KMS-11 (cell line): Measurements from ENCODE around the gene LGR4.

Experiments
- H2AFZ ChIP-seq: fragments of 200-600 bp; sonication (generic); 2 replicates; pipeline ENCODE4 v1.6.1; 2016; ENCODE audit warnings: antibody characterized with exemption, mixed run types, low read depth
- H3K27ac ChIP-seq: fragments of 200-600 bp; sonication (generic); 2 replicates; pipeline ENCODE4 v1.6.1; 2016; ENCODE audit warnings: mild to moderate bottlenecking, mixed run types
- H3K27me3 ChIP-seq: fragments of 200-600 bp; sonication (generic); 2 replicates; pipeline ENCODE4 v1.6.1; 2017; ENCODE audit warnings: mild to moderate bottlenecking, low read depth, mixed run types, moderate library complexity; ENCODE audit not compliant: insufficient read depth
- H3K36me3 ChIP-seq: fragments of 200-600 bp; sonication (generic); 2 replicates; pipeline ENCODE4 v1.6.1; 2017; ENCODE audit warnings: mild to moderate bottlenecking, mixed run types; ENCODE audit not compliant: insufficient read depth
- H3K4me1 ChIP-seq: fragments of 200-600 bp; sonication (generic); 2 replicates; pipeline ENCODE4 v1.6.1; 2016; ENCODE audit warnings: mild to moderate bottlenecking, low read depth, mixed run types; ENCODE audit not compliant: poor library complexity, severe bottlenecking
- H3K4me2 ChIP-seq: fragments of 200-600 bp; sonication (generic); 2 replicates; pipeline ENCODE4 v1.7.0; 2016; ENCODE audit warnings: mild to moderate bottlenecking, mixed run types
- H3K4me3 ChIP-seq: fragments of 200-600 bp; sonication (generic); IDR thresholded peaks from 2 replicates; pipeline ENCODE4 v1.6.1; 2017; ENCODE audit warnings: low read depth, low read length, mixed read lengths; ENCODE audit not compliant: insufficient read depth
- H3K79me2 ChIP-seq: fragments of 200-600 bp; sonication (generic); 2 replicates; pipeline ENCODE4 v1.6.1; 2016; ENCODE audit warnings: low read depth, mixed run types; ENCODE audit not compliant: insufficient read depth
- H3K9ac ChIP-seq: fragments of 200-600 bp; sonication (generic); 2 replicates; pipeline ENCODE4 v1.6.1; 2016; ENCODE audit warnings: mild to moderate bottlenecking, mixed run types
- H4K20me1 ChIP-seq: fragments of 200-600 bp; sonication (generic); 2 replicates; pipeline ENCODE4 v1.6.1; 2016; ENCODE audit warnings: mild to moderate bottlenecking, mixed run types; ENCODE audit not compliant: insufficient read depth
- TF ChIP-seq, protein P1 (sequence below): fragments of 200-600 bp; sonication (generic); conservative IDR thresholded peaks from 2 replicates; pipeline ENCODE4 v1.6.1; 2017; ENCODE audit warnings: low read depth, mild to moderate bottlenecking, antibody characterized with exemption, low read length, moderate library complexity, mixed read lengths

The LGR4 gene

GRCh38 chr11:27444801-27445215 lies 27.8 kb downstream of the LGR4 start:
- H3K4me1 ChIP-seq = peaks cover 12% of the 10 kb centered on the region
- H2AFZ ChIP-seq = no peak overlapping the region
- no peaks in the 10 kb centered on the region for H3K27me3 ChIP-seq
- H3K4me3 ChIP-seq = no peak overlapping the region
- H4K20me1 ChIP-seq = no peaks in the 10 kb centered on the region
- H3K27ac ChIP-seq = no peak overlapping the region
- H3K4me2 ChIP-seq = no peak overlapping the region
- no peak overlapping the region for H3K9ac ChIP-seq
- no peaks in the 10 kb centered on the region for H3K79me2 ChIP-seq
- TF ChIP-seq, protein P1, sequence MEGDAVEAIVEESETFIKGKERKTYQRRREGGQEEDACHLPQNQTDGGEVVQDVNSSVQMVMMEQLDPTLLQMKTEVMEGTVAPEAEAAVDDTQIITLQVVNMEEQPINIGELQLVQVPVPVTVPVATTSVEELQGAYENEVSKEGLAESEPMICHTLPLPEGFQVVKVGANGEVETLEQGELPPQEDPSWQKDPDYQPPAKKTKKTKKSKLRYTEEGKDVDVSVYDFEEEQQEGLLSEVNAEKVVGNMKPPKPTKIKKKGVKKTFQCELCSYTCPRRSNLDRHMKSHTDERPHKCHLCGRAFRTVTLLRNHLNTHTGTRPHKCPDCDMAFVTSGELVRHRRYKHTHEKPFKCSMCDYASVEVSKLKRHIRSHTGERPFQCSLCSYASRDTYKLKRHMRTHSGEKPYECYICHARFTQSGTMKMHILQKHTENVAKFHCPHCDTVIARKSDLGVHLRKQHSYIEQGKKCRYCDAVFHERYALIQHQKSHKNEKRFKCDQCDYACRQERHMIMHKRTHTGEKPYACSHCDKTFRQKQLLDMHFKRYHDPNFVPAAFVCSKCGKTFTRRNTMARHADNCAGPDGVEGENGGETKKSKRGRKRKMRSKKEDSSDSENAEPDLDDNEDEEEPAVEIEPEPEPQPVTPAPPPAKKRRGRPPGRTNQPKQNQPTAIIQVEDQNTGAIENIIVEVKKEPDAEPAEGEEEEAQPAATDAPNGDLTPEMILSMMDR = no peak
- H3K36me3 ChIP-seq = no peaks in the 10 kb centered on the region

- peaks cover 12% of the 10 kb centered on the region for H3K4me1 ChIP-seq
- no peaks in the 10 kb centered on the region for H3K79me2 ChIP-seq
Measured at GRCh38 chr11:27443746-27444507, 28.7 kb downstream of the LGR4 start.

DNA sequence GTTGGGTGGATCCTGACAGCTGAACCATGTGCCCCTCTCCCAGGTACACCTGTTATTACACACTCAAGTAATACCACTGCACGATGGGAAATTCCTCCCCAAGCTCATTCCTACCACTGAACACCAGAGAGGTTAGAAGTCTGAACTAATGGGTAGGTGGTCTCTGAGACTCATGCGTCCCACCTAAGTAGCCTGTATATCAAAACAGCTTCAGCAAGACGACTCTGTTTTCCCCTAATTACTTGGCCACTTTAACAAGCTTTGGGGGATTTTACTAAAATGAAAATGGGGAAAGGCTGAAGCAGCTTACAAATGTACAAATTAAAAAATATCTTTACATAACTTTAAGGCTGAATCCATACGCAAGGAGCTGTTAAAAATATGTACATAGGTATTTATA lies 29.4 kb downstream of the LGR4 start:
- H3K36me3 ChIP-seq = no peaks in the 10 kb centered on the region
- no peaks in the 10 kb centered on the region for H4K20me1 ChIP-seq
- H3K27ac ChIP-seq = no peak overlapping the region
- no peak overlapping the region for H2AFZ ChIP-seq
- no peak overlapping the region for H3K4me3 ChIP-seq
- H3K27me3 ChIP-seq = no peaks in the 10 kb centered on the region
- no peak overlapping the region for H3K9ac ChIP-seq
- H3K4me2 ChIP-seq = no peak overlapping the region
- TF ChIP-seq, protein P1 = no peak
- H3K79me2 ChIP-seq = no peaks in the 10 kb centered on the region
- H3K4me1 ChIP-seq = peaks cover 9% of the 10 kb centered on the region

More at GRCh38 chr11:27443746-27444507, 28.7 kb downstream of the LGR4 start:
- Histone ChIP-seq H4K20me1 (no peaks in the 10 kb centered on the region), H3K4me3 (no peak overlapping the region), H3K9ac (no peak overlapping the region), H3K4me2 (no peak overlapping the region), H3K27ac (no peak overlapping the region), H2AFZ (no peak overlapping the region), H3K27me3 (no peaks in the 10 kb centered on the region), H3K36me3 (no peaks in the 10 kb centered on the region)
- TF ChIP-seq, protein P1 = no peak

GRCh38 chr11:27440090-27440489 lies 32.5 kb downstream of the LGR4 start:
- H4K20me1 ChIP-seq = no peaks in the 10 kb centered on the region
- H3K27me3 ChIP-seq = no peaks in the 10 kb centered on the region
- H3K9ac ChIP-seq = no peak overlapping the region
- TF ChIP-seq, protein P1 = no peak
- H3K27ac ChIP-seq = no peak overlapping the region
- H3K36me3 ChIP-seq = no peaks in the 10 kb centered on the region
- H3K4me1 ChIP-seq = peaks cover 7% of the 10 kb centered on the region
- no peak overlapping the region for H3K4me2 ChIP-seq
- H3K79me2 ChIP-seq = no peaks in the 10 kb centered on the region
- H2AFZ ChIP-seq = no peak overlapping the region
- H3K4me3 ChIP-seq = no peak overlapping the region
